Ovary (tissue), 3 donors: ENCODE measurements around the gene PEX14.

ENCODE experiments used
- EP300 ChIP-seq: sonication (generic); formaldehyde crosslinking; IDR thresholded peaks from one replicate; pipeline ENCODE4 v1.6.1; 2017; ENCODE audit warnings: antibody characterized with exemption
- POLR2A ChIP-seq: fragments of 450-650 bp; IDR thresholded peaks from one replicate; pipeline ENCODE4 v1.6.1; 2017; ENCODE audit warnings: antibody characterized with exemption, mild to moderate bottlenecking, moderate library complexity
- TF ChIP-seq, protein P1 (sequence below), 3 donors: fragments of 450-650 bp in 2 of 3; fragments of 200-600 bp in 1 of 3; IDR thresholded peaks; one replicate each; pipeline versions ENCODE4 v1.5.1 to v1.8.0; 2016 to 2022; ENCODE audit warnings: antibody characterized with exemption in 3 of 3, mild to moderate bottlenecking in 1 of 3
- donor health status: DM: no; HTN: no; CAD: no.

DNA sequence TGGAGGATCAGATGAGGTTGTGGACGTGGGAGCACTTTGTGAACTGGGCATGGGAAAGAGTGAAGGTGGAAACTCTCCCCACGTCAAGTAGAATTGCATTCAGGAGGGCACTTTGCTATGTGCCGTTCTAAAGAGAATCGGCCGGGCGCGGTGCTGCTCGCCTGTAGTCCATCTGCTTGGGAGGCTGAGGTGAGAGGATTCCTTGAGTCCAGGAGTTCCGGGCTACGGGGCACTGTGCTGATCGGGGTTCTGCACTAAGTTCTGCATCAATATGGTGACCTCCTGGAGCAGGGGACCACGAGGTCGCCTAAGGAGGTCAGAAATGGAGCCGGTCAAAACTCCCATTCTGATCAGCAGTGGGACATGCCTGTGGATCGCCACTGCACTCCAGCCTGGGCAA is 141.9 kb downstream of the PEX14 start:
- TF ChIP-seq, protein P1, sequence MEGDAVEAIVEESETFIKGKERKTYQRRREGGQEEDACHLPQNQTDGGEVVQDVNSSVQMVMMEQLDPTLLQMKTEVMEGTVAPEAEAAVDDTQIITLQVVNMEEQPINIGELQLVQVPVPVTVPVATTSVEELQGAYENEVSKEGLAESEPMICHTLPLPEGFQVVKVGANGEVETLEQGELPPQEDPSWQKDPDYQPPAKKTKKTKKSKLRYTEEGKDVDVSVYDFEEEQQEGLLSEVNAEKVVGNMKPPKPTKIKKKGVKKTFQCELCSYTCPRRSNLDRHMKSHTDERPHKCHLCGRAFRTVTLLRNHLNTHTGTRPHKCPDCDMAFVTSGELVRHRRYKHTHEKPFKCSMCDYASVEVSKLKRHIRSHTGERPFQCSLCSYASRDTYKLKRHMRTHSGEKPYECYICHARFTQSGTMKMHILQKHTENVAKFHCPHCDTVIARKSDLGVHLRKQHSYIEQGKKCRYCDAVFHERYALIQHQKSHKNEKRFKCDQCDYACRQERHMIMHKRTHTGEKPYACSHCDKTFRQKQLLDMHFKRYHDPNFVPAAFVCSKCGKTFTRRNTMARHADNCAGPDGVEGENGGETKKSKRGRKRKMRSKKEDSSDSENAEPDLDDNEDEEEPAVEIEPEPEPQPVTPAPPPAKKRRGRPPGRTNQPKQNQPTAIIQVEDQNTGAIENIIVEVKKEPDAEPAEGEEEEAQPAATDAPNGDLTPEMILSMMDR (IDR thresholded peaks at IDR 0.05) = no peak
- TF ChIP-seq POLR2A (no peak), EP300 (no peak)
